ENCODE measurements around the gene AMOT. TPM values are rescaled to one million over a fixed set of nuclear protein-coding genes. Genes with fewer than 3 reads are reported as not detected.

The AMOT gene
- total and polyA plus RNA-seq, 5 donors from 2014 or later, result 1.2 to 2.3 (median 1.5) TPM

GRCh38 chrX:112820364-112821268, 20.0 kb downstream of the AMOT start:
- H3K27ac Mint-ChIP-seq, result no peak overlapping the region
- Histone ChIP-seq H3K36me3 (ENCODE audit: control insufficient read depth, insufficient read depth, low read length) (no peaks in the 10 kb centered on the region), H3K27me3 (ENCODE audit: control insufficient read depth, insufficient read depth, low read length) (no peaks in the 10 kb centered on the region), H3K4me1 (ENCODE audit: control insufficient read depth, insufficient read depth, low read length, poor library complexity, severe bottlenecking) (no peaks in the 10 kb centered on the region), H3K4me3 (ENCODE audit: low read depth, low read length) (no peak overlapping the region), H3K27ac (ENCODE audit: insufficient read depth, low read length, poor library complexity, severe bottlenecking) (no peak overlapping the region), H3K9me3 (ENCODE audit: control insufficient read depth in 2 of 2, low read length in 2 of 2) (no peaks in the 10 kb centered on the region)
- no peak for ATAC-seq (ENCODE audit: low read depth in 2 of 2)
- no peaks in the 10 kb centered on the region for H3K36me3 Mint-ChIP-seq
- no peak overlapping the region for H3K4me3 Mint-ChIP-seq
- peaks cover 0 to 4% (median 0%) of the 10 kb centered on the region in 4 donors for H3K4me1 Mint-ChIP-seq
- no peak for DNase-seq
- no peaks in the 10 kb centered on the region for H3K27me3 Mint-ChIP-seq
- no peaks in the 10 kb centered on the region for H3K9me3 Mint-ChIP-seq

GRCh38 chrX:112819813-112820212, 20.8 kb downstream of the AMOT start:
- H3K27me3 ChIP-seq (ENCODE audit: control insufficient read depth, insufficient read depth, low read length), result no peaks in the 10 kb centered on the region
- no peaks in the 10 kb centered on the region for H3K36me3 Mint-ChIP-seq

GRCh38 chrX:112819008-112819640, 21.5 kb downstream of the AMOT start:
- Histone ChIP-seq H3K4me3 (ENCODE audit: low read depth, low read length) (no peak overlapping the region), H3K27ac (ENCODE audit: insufficient read depth, low read length, poor library complexity, severe bottlenecking) (no peak overlapping the region), H3K4me1 (ENCODE audit: control insufficient read depth, insufficient read depth, low read length, poor library complexity, severe bottlenecking) (no peaks in the 10 kb centered on the region), H3K36me3 (ENCODE audit: control insufficient read depth, insufficient read depth, low read length) (no peaks in the 10 kb centered on the region), H3K9me3 (ENCODE audit: control insufficient read depth in 2 of 2, low read length in 2 of 2) (no peaks in the 10 kb centered on the region), H3K27me3 (ENCODE audit: control insufficient read depth, insufficient read depth, low read length) (no peaks in the 10 kb centered on the region)
- Mint-ChIP-seq H3K4me1 (peaks cover 0 to 4% (median 0%) of the 10 kb centered on the region in 4 donors), H3K27ac (no peak overlapping the region), H3K27me3 (no peaks in the 10 kb centered on the region), H3K9me3 (no peaks in the 10 kb centered on the region), H3K4me3 (no peak overlapping the region), H3K36me3 (no peaks in the 10 kb centered on the region)
- no peak for DNase-seq
- ATAC-seq (ENCODE audit: low read depth in 2 of 2), result no peak

More at GRCh38 chrX:112819813-112820212, 20.8 kb downstream of the AMOT start:
- no peaks in the 10 kb centered on the region for H3K9me3 ChIP-seq (ENCODE audit: control insufficient read depth in 2 of 2, low read length in 2 of 2)
- ATAC-seq (ENCODE audit: low read depth in 2 of 2) (no peak), DNase-seq (no peak)
- H3K4me3 Mint-ChIP-seq, result no peak overlapping the region
- no peak overlapping the region for H3K27ac Mint-ChIP-seq
- no peak overlapping the region for H3K27ac ChIP-seq (ENCODE audit: insufficient read depth, low read length, poor library complexity, severe bottlenecking)
- no peaks in the 10 kb centered on the region for H3K27me3 Mint-ChIP-seq
- no peaks in the 10 kb centered on the region for H3K4me1 ChIP-seq (ENCODE audit: control insufficient read depth, insufficient read depth, low read length, poor library complexity, severe bottlenecking)
- no peaks in the 10 kb centered on the region for H3K36me3 ChIP-seq (ENCODE audit: control insufficient read depth, insufficient read depth, low read length)
- no peaks in the 10 kb centered on the region for H3K9me3 Mint-ChIP-seq
- H3K4me1 Mint-ChIP-seq, result peaks cover 0 to 4% (median 0%) of the 10 kb centered on the region in 4 donors
- no peak overlapping the region for H3K4me3 ChIP-seq (ENCODE audit: low read depth, low read length)

GRCh38 chrX:112818114-112819007, 22.3 kb downstream of the AMOT start:
- no peaks in the 10 kb centered on the region for H3K4me1 ChIP-seq (ENCODE audit: control insufficient read depth, insufficient read depth, low read length, poor library complexity, severe bottlenecking)
- no peaks in the 10 kb centered on the region for H3K9me3 ChIP-seq (ENCODE audit: control insufficient read depth in 2 of 2, low read length in 2 of 2)
- Mint-ChIP-seq H3K36me3 (no peaks in the 10 kb centered on the region), H3K27me3 (no peaks in the 10 kb centered on the region), H3K27ac (no peak overlapping the region), H3K9me3 (no peaks in the 10 kb centered on the region), H3K4me3 (no peak overlapping the region), H3K4me1 (peaks cover 0 to 4% (median 0%) of the 10 kb centered on the region in 4 donors)
- no peak overlapping the region for H3K27ac ChIP-seq (ENCODE audit: insufficient read depth, low read length, poor library complexity, severe bottlenecking)
- H3K27me3 ChIP-seq (ENCODE audit: control insufficient read depth, insufficient read depth, low read length), result no peaks in the 10 kb centered on the region
- no peaks in the 10 kb centered on the region for H3K36me3 ChIP-seq (ENCODE audit: control insufficient read depth, insufficient read depth, low read length)
- no peak for ATAC-seq (ENCODE audit: low read depth in 2 of 2)
- H3K4me3 ChIP-seq (ENCODE audit: low read depth, low read length), result no peak overlapping the region
- DNase-seq, result no peak

GRCh38 chrX:112816908-112817307, 23.7 kb downstream of the AMOT start:
- no peak overlapping the region for H3K27ac Mint-ChIP-seq
- no peak overlapping the region for H3K4me3 Mint-ChIP-seq
- H3K27me3 Mint-ChIP-seq, result no peaks in the 10 kb centered on the region
- ATAC-seq (ENCODE audit: low read depth in 2 of 2), result no peak
- no peak for DNase-seq
- peaks cover 0 to 4% (median 0%) of the 10 kb centered on the region in 4 donors for H3K4me1 Mint-ChIP-seq
- Histone ChIP-seq H3K4me1 (ENCODE audit: control insufficient read depth, insufficient read depth, low read length, poor library complexity, severe bottlenecking) (no peaks in the 10 kb centered on the region), H3K4me3 (ENCODE audit: low read depth, low read length) (no peak overlapping the region), H3K27me3 (ENCODE audit: control insufficient read depth, insufficient read depth, low read length) (no peaks in the 10 kb centered on the region), H3K27ac (ENCODE audit: insufficient read depth, low read length, poor library complexity, severe bottlenecking) (no peak overlapping the region), H3K36me3 (ENCODE audit: control insufficient read depth, insufficient read depth, low read length) (no peaks in the 10 kb centered on the region), H3K9me3 (ENCODE audit: control insufficient read depth in 2 of 2, low read length in 2 of 2) (no peaks in the 10 kb centered on the region)
- H3K9me3 Mint-ChIP-seq, result no peaks in the 10 kb centered on the region
- H3K36me3 Mint-ChIP-seq, result no peaks in the 10 kb centered on the region

GRCh38 chrX:112814496-112814895, 26.1 kb downstream of the AMOT start:
- Histone ChIP-seq H3K27me3 (ENCODE audit: control insufficient read depth, insufficient read depth, low read length) (no peaks in the 10 kb centered on the region), H3K36me3 (ENCODE audit: control insufficient read depth, insufficient read depth, low read length) (no peaks in the 10 kb centered on the region), H3K4me3 (ENCODE audit: low read depth, low read length) (no peak overlapping the region), H3K4me1 (ENCODE audit: control insufficient read depth, insufficient read depth, low read length, poor library complexity, severe bottlenecking) (no peaks in the 10 kb centered on the region), H3K9me3 (ENCODE audit: control insufficient read depth in 2 of 2, low read length in 2 of 2) (no peaks in the 10 kb centered on the region), H3K27ac (ENCODE audit: insufficient read depth, low read length, poor library complexity, severe bottlenecking) (no peak overlapping the region)
- no peak overlapping the region for H3K27ac Mint-ChIP-seq
- H3K27me3 Mint-ChIP-seq, result no peaks in the 10 kb centered on the region
- no peaks in the 10 kb centered on the region for H3K9me3 Mint-ChIP-seq
- no peaks in the 10 kb centered on the region for H3K36me3 Mint-ChIP-seq
- ATAC-seq (ENCODE audit: low read depth in 2 of 2) (no peak), DNase-seq (no peak)
- H3K4me3 Mint-ChIP-seq, result no peak overlapping the region
- peaks cover 0 to 4% (median 0%) of the 10 kb centered on the region in 4 donors for H3K4me1 Mint-ChIP-seq

- ATAC-seq (ENCODE audit: low read depth in 2 of 2) (no peak), DNase-seq (no peak)
- no peaks in the 10 kb centered on the region for H3K36me3 ChIP-seq (ENCODE audit: control insufficient read depth, insufficient read depth, low read length)
- Mint-ChIP-seq H3K27me3 (no peaks in the 10 kb centered on the region), H3K27ac (no peak overlapping the region), H3K4me3 (no peak overlapping the region), H3K9me3 (no peaks in the 10 kb centered on the region), H3K4me1 (peaks cover 0 to 4% (median 0%) of the 10 kb centered on the region in 4 donors), H3K36me3 (no peaks in the 10 kb centered on the region)
- no peak overlapping the region for H3K4me3 ChIP-seq (ENCODE audit: low read depth, low read length)
- H3K27me3 ChIP-seq (ENCODE audit: control insufficient read depth, insufficient read depth, low read length), result no peaks in the 10 kb centered on the region
- no peak overlapping the region for H3K27ac ChIP-seq (ENCODE audit: insufficient read depth, low read length, poor library complexity, severe bottlenecking)
- no peaks in the 10 kb centered on the region for H3K9me3 ChIP-seq (ENCODE audit: control insufficient read depth in 2 of 2, low read length in 2 of 2)
- no peaks in the 10 kb centered on the region for H3K4me1 ChIP-seq (ENCODE audit: control insufficient read depth, insufficient read depth, low read length, poor library complexity, severe bottlenecking)
Measured at GRCh38 chrX:112812741-112813140, 27.9 kb downstream of the AMOT start.
